Measurements from ENCODE around the gene PLA2G15.
A peak's percentile ranks its signal among the peaks of the same experiment; 100 is the strongest.

GRCh38 chr16:68257251-68257905, 12.2 kb downstream of the PLA2G15 start:
- TF ChIP-seq POLR2AphosphoS5 (IDR thresholded peaks at IDR 0.05; ENCODE audit: low read depth) = peak; percentile 99
- peak; percentile 48; the same call in 1 of the 2 replicates for TF ChIP-seq SPI1 (IDR thresholded peaks at IDR 0.05; ENCODE audit: borderline replicate concordance, low read depth)
- TF ChIP-seq CTCF (IDR thresholded peaks at IDR 0.05; ENCODE audit: insufficient read depth, low read length) = no peak
- TF ChIP-seq, protein P1, sequence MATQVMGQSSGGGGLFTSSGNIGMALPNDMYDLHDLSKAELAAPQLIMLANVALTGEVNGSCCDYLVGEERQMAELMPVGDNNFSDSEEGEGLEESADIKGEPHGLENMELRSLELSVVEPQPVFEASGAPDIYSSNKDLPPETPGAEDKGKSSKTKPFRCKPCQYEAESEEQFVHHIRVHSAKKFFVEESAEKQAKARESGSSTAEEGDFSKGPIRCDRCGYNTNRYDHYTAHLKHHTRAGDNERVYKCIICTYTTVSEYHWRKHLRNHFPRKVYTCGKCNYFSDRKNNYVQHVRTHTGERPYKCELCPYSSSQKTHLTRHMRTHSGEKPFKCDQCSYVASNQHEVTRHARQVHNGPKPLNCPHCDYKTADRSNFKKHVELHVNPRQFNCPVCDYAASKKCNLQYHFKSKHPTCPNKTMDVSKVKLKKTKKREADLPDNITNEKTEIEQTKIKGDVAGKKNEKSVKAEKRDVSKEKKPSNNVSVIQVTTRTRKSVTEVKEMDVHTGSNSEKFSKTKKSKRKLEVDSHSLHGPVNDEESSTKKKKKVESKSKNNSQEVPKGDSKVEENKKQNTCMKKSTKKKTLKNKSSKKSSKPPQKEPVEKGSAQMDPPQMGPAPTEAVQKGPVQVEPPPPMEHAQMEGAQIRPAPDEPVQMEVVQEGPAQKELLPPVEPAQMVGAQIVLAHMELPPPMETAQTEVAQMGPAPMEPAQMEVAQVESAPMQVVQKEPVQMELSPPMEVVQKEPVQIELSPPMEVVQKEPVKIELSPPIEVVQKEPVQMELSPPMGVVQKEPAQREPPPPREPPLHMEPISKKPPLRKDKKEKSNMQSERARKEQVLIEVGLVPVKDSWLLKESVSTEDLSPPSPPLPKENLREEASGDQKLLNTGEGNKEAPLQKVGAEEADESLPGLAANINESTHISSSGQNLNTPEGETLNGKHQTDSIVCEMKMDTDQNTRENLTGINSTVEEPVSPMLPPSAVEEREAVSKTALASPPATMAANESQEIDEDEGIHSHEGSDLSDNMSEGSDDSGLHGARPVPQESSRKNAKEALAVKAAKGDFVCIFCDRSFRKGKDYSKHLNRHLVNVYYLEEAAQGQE (IDR thresholded peaks at IDR 0.05; ENCODE audit: insufficient replicate concordance, low read depth) = no peak
- peak; percentile 64; the same call in 1 of the 2 replicates for TF ChIP-seq GABPA (IDR thresholded peaks at IDR 0.05; ENCODE audit: low read depth)
